NCI-H1436 treated with DMSO at 0.1 percent for 48 hours (cell line): ENCODE results near the gene MAN1A1.

Source experiments
- DNase-seq: peaks from one replicate; lab custom pipeline; 2025; lab: John Stamatoyannopoulos, UW

Gene MAN1A1

DNA sequence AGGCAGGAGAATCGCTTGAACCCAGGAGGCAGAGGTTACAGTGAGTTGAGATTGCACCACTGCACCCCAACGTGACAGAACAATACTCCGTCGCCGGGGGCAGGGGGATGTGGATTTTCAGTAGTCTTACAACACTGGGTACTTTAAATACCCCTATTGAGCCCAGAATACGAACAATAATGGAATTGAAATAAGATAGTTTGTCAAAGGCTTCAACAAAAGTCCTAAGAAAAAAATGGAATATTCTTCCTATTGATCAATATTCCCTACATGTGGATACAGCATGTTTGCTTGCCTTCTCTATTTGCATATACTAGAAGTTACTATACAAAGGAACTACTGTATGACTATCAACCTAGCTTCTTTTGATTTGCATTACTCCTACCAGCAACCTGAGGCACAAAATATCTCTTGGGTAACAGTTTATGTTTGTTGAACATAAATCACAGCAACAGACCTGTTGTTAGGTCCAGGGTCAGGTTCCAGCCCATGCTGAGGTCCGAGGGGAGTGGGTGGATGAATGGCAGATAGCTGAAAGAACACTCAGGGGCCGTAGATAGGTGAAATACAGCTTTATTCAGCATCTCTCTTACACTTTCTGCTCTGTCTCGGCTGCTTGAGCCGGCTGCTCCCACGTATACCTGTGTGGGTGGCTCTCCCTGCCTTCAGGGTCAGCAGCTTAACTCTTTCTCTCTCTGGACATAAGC, 23.8 kb downstream of the MAN1A1 start:
- DNase-seq = no peak

GRCh38 chr6:119324718-119325117, 24.8 kb downstream of the MAN1A1 start:
- DNase-seq = no peak

GRCh38 chr6:119323931-119324330, 25.6 kb downstream of the MAN1A1 start:
- no peak for DNase-seq

DNA sequence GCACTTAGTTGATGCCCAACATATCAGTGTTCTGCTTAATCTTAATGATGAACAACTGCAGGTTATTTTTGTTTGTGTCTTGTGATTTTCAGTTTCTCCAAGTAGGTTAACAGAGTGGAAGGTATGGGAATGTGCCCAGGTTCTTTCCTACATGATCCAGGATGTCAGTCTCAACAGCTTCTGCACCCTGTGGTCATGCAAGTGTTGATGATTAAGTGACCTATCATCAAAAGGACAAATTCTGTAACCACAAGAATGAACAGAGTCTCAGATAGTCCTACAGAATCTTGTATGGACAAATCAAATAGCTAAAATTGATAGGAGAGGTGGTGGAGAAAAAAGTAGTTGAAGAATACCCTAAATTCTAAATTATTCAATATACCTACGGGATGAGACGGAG, 26.1 kb downstream of the MAN1A1 start:
- DNase-seq = no peak

DNA sequence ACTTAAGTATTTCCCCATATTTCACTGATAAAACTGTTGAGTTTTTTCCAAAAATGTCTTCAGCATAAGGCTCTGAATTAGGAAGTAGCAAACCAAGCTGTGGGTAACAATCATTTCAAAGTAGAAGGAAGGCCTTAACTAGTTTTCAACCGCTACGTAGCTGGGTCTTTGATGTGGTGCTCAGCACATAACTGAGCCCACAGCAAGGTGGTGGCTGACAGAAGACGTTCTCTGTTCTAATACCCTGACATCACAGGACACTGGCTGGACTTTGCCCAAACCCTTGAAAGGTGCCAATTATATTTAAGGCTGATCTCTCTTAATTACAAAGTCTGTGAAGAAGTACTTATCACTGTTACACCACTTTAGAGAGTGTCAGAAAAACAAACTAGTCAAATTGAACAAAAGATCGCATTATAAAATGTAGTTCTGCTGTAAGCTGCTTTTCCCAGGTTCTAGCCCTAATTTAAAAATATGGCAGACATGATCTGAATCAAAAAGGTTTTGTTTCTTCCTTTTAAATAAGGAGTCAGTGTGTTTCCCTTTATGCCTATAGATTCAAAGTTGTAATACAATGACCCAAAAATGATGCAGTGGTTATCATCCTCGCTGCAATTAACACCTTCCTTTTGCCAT, 26.7 kb downstream of the MAN1A1 start:
- DNase-seq = no peak

- DNase-seq = no peak
These were observed 27.5 kb downstream of the MAN1A1 start for GRCh38 chr6:119322034-119322433.

- no peak for DNase-seq
These were observed 29.9 kb downstream of the MAN1A1 start for GRCh38 chr6:119319694-119320093.

- no peak for DNase-seq
These were observed 30.8 kb downstream of the MAN1A1 start for GRCh38 chr6:119318730-119319129.

DNA sequence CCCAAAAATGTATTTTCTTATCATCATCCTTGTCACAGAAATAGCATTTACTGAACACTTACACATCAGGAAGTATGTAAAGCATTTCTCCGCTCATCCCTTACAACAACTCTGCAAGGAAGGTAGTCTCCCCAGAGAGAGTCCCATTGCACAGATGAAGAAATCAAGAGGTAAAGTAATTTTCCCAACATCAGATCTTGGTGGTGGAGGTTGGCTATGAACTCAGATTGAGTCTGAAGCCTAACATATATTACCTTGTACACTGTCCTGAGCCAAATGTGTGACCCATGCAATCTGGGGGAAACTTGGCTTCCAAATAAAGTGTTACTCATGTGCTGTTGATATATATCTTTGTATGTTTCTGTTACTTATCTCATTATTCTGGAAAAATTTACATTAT, 31.4 kb downstream of the MAN1A1 start:
- DNase-seq = no peak

GRCh38 chr6:119317007-119317406, 32.6 kb downstream of the MAN1A1 start:
- DNase-seq = no peak

GRCh38 chr6:119314885-119315272, 34.7 kb downstream of the MAN1A1 start:
- no peak for DNase-seq

DNA sequence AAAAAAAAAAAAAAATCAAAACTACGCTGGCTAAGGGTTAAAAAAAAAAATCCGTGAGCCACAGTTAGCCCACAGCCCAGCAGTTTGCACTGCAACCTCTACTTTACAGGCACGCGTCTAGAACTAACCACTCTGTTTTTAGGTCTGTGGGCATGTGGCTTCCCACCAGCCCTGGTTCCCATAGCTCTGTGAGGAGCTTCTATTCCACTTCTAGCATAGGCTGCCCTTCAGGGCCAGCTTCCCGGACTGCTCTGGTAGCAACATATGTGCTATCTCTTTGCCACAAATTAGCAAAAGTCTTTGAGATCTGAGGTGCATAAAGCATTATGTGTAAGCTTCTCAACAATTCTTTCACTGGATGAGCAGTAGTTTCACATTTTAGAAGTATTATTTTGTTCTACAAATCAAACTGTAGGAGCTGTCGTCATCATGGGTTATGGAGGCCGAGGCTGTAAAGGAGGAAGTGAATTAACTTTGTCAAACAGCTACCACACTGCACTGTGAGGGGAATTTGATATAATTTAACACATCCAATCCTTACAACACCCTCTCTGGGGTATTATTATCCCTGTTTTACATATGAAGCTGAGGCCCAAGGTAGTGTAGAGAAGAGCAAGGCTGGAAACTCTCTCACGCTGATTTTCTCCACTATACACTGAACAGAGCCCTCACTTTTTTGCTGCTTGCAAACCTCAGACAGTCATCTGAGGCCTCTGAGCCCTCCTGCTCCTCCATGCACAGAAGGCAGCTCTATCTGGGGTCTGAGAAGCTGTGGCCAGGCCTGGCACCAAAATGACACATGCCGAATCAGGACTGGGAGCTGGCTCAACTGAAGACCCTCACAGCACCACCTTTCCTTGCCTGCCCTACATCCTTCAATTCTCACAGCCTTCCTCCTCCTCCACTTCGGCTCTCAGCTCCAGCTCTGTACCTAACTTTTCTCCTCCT, 35.4 kb downstream of the MAN1A1 start:
- no peak for DNase-seq

DNA sequence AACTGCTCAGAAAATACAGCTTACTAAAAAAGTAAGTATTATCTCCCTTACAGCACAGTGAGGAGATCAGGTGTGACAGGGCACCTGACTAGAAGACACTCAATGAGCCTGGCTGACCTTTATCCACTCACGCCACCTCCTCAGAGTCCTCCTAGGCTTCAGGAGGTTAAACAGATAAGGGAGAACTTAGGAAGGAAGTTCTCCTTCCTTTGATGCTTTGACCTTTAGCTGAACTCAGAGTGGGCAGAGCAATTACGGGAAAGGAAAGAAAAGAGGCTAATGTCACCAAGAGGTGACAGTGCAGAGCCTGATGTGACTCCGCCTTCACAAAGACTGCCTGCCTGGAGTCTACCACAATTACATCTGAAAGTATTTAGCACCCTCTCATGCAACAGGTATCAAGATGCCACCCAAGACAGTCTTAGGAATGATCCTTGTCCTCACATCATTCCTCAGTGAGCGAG, 36.7 kb downstream of the MAN1A1 start:
- no peak for DNase-seq

- no peak for DNase-seq
These were observed 37.1 kb downstream of the MAN1A1 start for GRCh38 chr6:119312441-119312840.

GRCh38 chr6:119311514-119312142, 37.9 kb downstream of the MAN1A1 start:
- DNase-seq = no peak

DNA sequence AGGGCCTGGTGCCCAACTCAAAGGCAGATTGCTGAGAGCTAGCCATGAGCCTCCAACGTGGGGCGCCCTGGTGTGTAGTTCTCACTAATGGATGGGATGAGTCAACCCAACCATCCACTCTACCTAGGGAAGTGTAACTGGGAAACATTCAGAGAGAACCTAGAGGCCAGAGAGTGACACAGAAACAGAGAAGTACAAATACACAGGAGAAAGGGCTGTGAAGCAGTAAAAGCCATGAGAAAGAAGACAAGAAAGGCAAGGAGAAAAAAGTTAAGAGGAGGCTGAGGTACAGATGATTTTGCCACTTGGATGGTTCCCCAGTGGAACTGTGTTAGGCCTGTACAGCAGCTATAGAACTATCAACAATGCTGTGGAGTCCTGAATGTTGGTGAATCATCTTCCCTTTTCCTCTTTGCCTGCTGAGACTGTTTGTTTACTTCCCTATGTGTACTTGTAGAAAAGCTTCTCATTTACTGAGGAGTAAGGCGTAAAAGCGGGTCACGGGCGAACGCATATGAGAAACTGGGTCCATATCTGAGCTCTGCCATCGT, 39.0 kb downstream of the MAN1A1 start:
- DNase-seq = no peak

- DNase-seq = no peak
These were observed 40.4 kb downstream of the MAN1A1 start for GRCh38 chr6:119308991-119309657.

DNA sequence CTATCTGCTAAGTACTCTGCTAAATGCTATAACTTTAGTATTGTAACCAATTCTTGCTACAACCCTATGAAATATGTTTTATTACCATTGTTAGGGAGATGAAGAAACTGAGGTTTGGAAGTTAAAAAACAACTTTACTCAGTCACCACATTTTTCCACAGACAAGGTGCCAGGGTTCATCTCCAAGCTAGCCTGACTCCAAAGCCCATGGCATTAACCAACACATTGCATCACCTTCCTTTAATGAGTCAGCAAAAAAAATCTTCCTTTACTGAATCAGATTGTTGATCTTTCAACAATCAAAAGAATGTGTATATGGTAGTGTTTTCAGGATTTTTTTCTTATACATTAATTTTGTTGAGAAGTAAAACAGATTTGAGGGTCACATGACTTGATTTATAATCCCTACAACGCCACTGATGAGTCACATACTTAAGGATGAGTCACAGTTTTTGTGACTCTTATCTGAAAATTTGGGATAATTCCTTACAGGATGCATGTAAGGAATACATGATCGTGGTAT, 41.5 kb downstream of the MAN1A1 start:
- DNase-seq = no peak

GRCh38 chr6:119307056-119307455, 42.5 kb downstream of the MAN1A1 start:
- no peak for DNase-seq

DNA sequence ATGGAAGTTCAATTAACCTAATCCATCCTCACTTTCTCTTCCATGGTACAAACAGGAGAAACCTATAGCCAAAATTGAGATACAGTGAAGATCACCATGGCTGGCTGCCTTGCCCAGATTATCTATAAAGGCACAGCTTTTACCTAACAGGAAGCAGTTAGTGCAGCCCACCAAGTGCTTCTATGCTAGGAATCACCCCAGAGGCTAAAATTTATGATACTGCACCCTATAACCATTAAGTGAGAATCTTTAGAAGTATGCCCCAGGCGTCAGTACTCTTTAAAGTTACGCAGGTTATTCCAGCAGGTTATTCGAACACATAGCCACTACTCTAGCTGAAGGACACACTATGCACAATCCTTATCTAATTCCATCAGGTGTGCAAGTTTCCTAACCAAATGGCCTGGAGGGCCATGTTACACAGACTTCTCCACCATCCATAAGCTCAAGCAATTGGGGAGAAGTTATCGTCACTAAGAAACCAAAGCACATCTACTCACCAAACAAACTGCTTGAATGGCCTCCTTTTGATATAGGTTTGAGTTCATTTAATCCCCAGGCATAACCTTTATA, 43.1 kb downstream of the MAN1A1 start:
- DNase-seq = no peak
